Thymus (tissue), 11 donors: ENCODE results near the gene QRICH2. TPM values are rescaled to one million over a fixed set of nuclear protein-coding genes. Genes with fewer than 3 reads are reported as not detected.
"Not testable (repeated sequence)": the region's sequence is repeated elsewhere in the genome, so short reads cannot be mapped to it uniquely, and the experiment has no call there.

Experiments used
- DNase-seq, 9 donors: peaks; one replicate each; pipeline ENCODE4 v3.0.0-alpha.2; 2013; ENCODE audit warnings: low spot score in 9 of 9, low read depth in 6 of 9, missing footprints in 1 of 9
- H3K27ac ChIP-seq, 2 donors: one replicate each; pipeline ENCODE4 v1.5.1; 2013; ENCODE audit warnings: control low read depth in 1 of 2, low read depth in 1 of 2, low read length in 1 of 2, mild to moderate bottlenecking in 1 of 2, moderate library complexity in 1 of 2
- H3K27me3 ChIP-seq, 2 donors: one replicate each; pipeline ENCODE4 v1.5.1; 2013; ENCODE audit warnings: low read length in 1 of 2; ENCODE audit not compliant: control insufficient read depth in 2 of 2, insufficient read depth in 1 of 2
- H3K36me3 ChIP-seq, 2 donors: one replicate each; pipeline ENCODE4 v1.5.1; 2013; ENCODE audit warnings: low read length in 1 of 2, mild to moderate bottlenecking in 1 of 2, moderate library complexity in 1 of 2; ENCODE audit not compliant: control insufficient read depth in 2 of 2, insufficient read depth in 2 of 2
- H3K4me1 ChIP-seq, 2 donors: one replicate each; pipeline ENCODE4 v1.5.1; 2013; ENCODE audit warnings: low read length in 2 of 2; ENCODE audit not compliant: control insufficient read depth in 2 of 2, insufficient read depth in 2 of 2
- H3K4me3 ChIP-seq, 2 donors: one replicate each; pipeline ENCODE4 v1.5.1; 2013; ENCODE audit warnings: low read length in 2 of 2, control low read depth in 1 of 2, mild to moderate bottlenecking in 1 of 2
- H3K9me3 ChIP-seq, 2 donors: one replicate each; pipeline ENCODE4 v1.5.1; 2013; ENCODE audit warnings: low read length in 1 of 2, mild to moderate bottlenecking in 1 of 2; ENCODE audit not compliant: control insufficient read depth in 2 of 2, insufficient read depth in 1 of 2
- WGBS: extraction: QIAGEN DNeasy Blood & Tissue Kit; methylation state at CpG from one replicate; pipeline ENCODE4 v1.1.7; 2013; 5-methylcytosine and 5-hydroxymethylcytosine counted together
- polyA plus RNA-seq: library from polyadenylated mRNA; stranded (reverse); fragments of 200-250 nt; gene quantifications from one replicate; pipeline ENCODE4 v1.2.3, GENCODE V29; 2013
- total RNA-seq: library from RNA; stranded (reverse); fragments of 120-200 nt; gene quantifications from one replicate; pipeline ENCODE4 v1.2.4, GENCODE V29; 2013
- donor health status: healthy.

The QRICH2 gene
- total and polyA plus RNA-seq, 2 donors = 1.1 to 7.3 TPM

DNA sequence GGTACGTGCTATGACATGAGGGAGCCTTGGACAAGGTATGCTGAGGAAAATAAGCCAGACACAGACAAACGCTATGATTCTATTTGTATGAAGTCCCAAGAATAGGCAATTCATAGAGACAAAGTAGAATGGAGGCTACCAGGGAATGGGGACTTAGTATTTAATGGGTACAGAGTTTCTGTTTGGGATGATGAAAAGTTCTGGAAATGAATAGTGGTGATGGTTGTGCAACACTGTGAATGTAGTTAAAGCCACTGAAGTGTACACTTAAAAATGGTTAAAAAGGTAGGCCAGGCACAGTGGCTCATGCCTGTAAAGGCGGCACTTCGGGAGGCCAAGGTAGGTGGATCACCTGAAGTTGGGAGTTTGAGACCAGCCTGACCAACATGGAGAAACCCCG is 42.4 kb upstream of the QRICH2 start:
- Histone ChIP-seq H3K27ac (no peak overlapping the region), H3K4me3 (no peak overlapping the region), H3K36me3 (peaks cover 10 to 15% of the 10 kb centered on the region in 2 donors), H3K4me1 (peaks cover 5 to 13% of the 10 kb centered on the region in 2 donors), H3K27me3 (peaks cover 0 to 7% of the 10 kb centered on the region in 2 donors), H3K9me3 (no peaks in the 10 kb centered on the region)
- WGBS = 98% methylated on average over 5 of the region's 5 CpGs
- DNase-seq = no peak

DNA sequence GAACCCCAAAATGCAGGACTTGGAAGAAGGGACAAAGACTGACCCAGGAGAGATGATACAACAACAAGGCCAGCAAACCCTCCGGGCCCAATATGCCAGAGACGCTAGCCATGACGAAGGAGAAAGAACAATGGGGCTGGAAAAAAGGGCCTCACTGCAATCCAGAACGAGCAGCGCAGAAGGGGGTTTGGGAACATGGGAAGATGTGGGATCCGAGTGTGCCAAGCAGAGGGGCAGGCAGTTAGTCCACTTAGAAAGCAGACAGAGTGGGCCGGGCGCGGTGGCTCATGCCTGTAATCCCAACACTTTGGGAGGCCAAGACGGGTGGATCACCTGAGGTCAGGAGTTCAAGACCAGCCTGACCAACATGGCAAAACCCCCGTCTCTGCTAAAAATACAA is 38.9 kb upstream of the QRICH2 start:
- not testable (repeated sequence) for H3K27me3 ChIP-seq, H3K9me3 ChIP-seq, H3K4me1 ChIP-seq, DNase-seq, H3K4me3 ChIP-seq, H3K27ac ChIP-seq
- 98% methylated on average over 11 of the region's 11 CpGs for WGBS
- H3K36me3 ChIP-seq = peaks cover 25 to 28% of the 10 kb centered on the region in 2 donors

- no peak overlapping the region for H3K4me3 ChIP-seq
- 98% methylated on average over 14 of the region's 14 CpGs for WGBS
- no peaks in the 10 kb centered on the region for H3K9me3 ChIP-seq
- H3K27me3 ChIP-seq = no peaks in the 10 kb centered on the region
- no peak overlapping the region for H3K27ac ChIP-seq
- H3K4me1 ChIP-seq = no peaks in the 10 kb centered on the region
- H3K36me3 ChIP-seq = peaks cover 28 to 29% of the 10 kb centered on the region in 2 donors
- DNase-seq = no peak
Measured at GRCh38 chr17:76345377-76345974, 37.4 kb upstream of the QRICH2 start.

- WGBS = 98% methylated on average over 7 of the region's 7 CpGs
Measured at GRCh38 chr17:76343106-76343505, 35.0 kb upstream of the QRICH2 start.

DNA sequence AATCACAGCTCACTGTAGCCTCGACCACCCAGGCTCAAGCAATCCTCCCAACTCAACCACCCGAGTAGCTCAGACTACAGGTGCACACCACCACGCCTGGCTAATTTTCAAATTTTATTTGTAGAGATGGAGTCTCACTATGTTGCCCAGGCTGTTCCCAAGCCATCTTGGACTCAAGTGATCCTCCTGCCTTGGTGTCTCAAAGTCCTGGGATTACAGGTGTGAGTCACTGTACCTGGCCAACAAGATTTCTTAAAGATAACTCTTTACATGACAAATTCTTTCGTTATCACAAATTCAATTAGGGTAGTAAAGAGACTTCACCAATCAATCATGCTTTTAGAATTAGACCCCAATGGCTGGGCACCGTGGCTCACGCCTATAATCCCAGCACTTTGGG is 33.2 kb upstream of the QRICH2 start:
- Histone ChIP-seq H3K4me3 (no peak overlapping the region), H3K27me3 (no peaks in the 10 kb centered on the region), H3K4me1 (no peaks in the 10 kb centered on the region), H3K36me3 (peaks cover 20 to 26% of the 10 kb centered on the region in 2 donors), H3K9me3 (no peaks in the 10 kb centered on the region), H3K27ac (no peak overlapping the region)
- no peak for DNase-seq
- 97% methylated on average over 6 of the region's 6 CpGs for WGBS

More at GRCh38 chr17:76343106-76343505, 35.0 kb upstream of the QRICH2 start:
- Histone ChIP-seq H3K9me3 (no peaks in the 10 kb centered on the region), H3K4me3 (no peak overlapping the region), H3K4me1 (no peaks in the 10 kb centered on the region), H3K36me3 (peaks cover 28 to 29% of the 10 kb centered on the region in 2 donors), H3K27ac (no peak overlapping the region), H3K27me3 (no peaks in the 10 kb centered on the region)
- no peak for DNase-seq

- Histone ChIP-seq H3K4me3 (no peak overlapping the region), H3K27ac (no peak overlapping the region), H3K9me3 (no peaks in the 10 kb centered on the region), H3K4me1 (no peaks in the 10 kb centered on the region), H3K27me3 (no peaks in the 10 kb centered on the region), H3K36me3 (peaks cover 3 to 10% of the 10 kb centered on the region in 2 donors)
- DNase-seq = no peak
- WGBS = 97% methylated on average over 6 of the region's 6 CpGs
Measured at GRCh38 chr17:76337413-76337777, 29.3 kb upstream of the QRICH2 start.

GRCh38 chr17:76336756-76337412 is 28.8 kb upstream of the QRICH2 start:
- no peaks in the 10 kb centered on the region for H3K9me3 ChIP-seq
- no peaks in the 10 kb centered on the region for H3K27me3 ChIP-seq
- no peak overlapping the region for H3K4me3 ChIP-seq
- DNase-seq = no peak
- 98% methylated on average over 7 of the region's 7 CpGs for WGBS
- H3K4me1 ChIP-seq = no peaks in the 10 kb centered on the region
- peaks cover 0 to 9% of the 10 kb centered on the region in 2 donors for H3K36me3 ChIP-seq
- H3K27ac ChIP-seq = no peak overlapping the region

DNA sequence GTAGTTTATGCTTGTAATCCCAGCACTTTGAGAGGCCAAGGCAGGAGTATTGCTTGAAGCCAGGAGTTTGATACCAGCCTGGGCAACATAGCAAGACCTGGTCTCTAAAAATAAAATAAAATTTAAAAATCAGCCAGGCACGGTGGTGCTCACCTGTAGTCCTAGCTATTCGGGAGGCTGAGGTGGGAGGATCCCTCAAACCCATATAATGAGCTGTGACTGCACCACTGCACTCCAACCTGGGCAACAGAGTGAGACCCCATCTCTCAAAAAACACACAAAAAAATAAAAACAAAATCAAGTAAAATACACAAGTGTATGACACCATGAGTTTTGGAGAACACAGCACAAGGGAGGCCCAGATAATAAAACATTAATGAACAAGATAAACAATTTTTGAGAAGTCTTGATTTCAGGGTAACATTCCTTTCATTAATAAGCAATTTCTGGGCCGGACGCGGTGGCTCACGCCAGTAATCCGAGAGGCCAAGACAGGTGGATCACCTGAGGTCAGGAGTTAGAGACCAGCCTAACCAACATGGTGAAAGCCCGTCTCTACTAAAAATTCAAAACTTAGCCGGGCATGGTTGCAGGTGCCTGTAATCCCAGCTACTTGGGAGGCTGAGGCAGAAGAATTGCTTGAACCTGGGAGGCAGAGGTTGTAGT is 27.8 kb upstream of the QRICH2 start:
- Histone ChIP-seq H3K9me3 (no peaks in the 10 kb centered on the region), H3K27ac (no peak overlapping the region), H3K4me1 (no peaks in the 10 kb centered on the region), H3K4me3 (no peak overlapping the region), H3K36me3 (peaks cover 0 to 7% of the 10 kb centered on the region in 2 donors), H3K27me3 (no peaks in the 10 kb centered on the region)
- WGBS = 98% methylated on average over 9 of the region's 9 CpGs
- no peak for DNase-seq
